Fibroblast of pulmonary artery (primary cell): ENCODE results near the gene ETV1.

Source experiments
- DNase-seq: peaks from one replicate; pipeline ENCODE4 v3.0.0-alpha.2; 2010; ENCODE audit warnings: low read depth
- H3K4me3 ChIP-seq: replicated peaks from 2 replicates; pipeline ENCODE4 v1.5.1; 2011; ENCODE audit warnings: low read depth, mild to moderate bottlenecking, control low read depth, low read length, moderate library complexity
- TF ChIP-seq, protein P1 (sequence below): IDR thresholded peaks from 2 replicates; pipeline ENCODE4 v1.5.1; 2011; ENCODE audit warnings: mild to moderate bottlenecking, control low read depth, low read length, inconsistent platforms; ENCODE audit errors: missing control alignments

The ETV1 gene

DNA sequence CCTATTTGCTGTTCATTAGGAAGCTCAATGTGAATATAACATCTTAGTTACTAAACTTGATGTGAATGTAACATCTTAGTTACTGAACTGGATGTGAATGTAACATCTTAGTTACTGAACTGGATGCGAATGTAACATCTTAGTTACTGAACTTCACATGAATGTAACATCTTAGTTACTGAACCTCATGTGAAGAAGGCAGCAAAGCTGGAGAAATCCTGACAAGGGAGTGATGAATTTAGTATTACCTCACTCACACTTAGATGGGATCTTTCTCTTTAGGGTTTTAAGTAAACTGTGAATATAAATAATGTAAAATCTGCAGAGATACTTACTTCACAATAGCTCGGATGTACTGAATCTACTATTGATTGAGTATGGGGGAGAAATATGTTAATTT is 73.6 kb downstream of the ETV1 start:
- H3K4me3 ChIP-seq = no peak overlapping the region
- no peak for DNase-seq
- TF ChIP-seq, protein P1, sequence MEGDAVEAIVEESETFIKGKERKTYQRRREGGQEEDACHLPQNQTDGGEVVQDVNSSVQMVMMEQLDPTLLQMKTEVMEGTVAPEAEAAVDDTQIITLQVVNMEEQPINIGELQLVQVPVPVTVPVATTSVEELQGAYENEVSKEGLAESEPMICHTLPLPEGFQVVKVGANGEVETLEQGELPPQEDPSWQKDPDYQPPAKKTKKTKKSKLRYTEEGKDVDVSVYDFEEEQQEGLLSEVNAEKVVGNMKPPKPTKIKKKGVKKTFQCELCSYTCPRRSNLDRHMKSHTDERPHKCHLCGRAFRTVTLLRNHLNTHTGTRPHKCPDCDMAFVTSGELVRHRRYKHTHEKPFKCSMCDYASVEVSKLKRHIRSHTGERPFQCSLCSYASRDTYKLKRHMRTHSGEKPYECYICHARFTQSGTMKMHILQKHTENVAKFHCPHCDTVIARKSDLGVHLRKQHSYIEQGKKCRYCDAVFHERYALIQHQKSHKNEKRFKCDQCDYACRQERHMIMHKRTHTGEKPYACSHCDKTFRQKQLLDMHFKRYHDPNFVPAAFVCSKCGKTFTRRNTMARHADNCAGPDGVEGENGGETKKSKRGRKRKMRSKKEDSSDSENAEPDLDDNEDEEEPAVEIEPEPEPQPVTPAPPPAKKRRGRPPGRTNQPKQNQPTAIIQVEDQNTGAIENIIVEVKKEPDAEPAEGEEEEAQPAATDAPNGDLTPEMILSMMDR = no peak

GRCh38 chr7:13912715-13913278 is 76.7 kb downstream of the ETV1 start:
- TF ChIP-seq, protein P1 = no peak
- no peak for DNase-seq
- no peak overlapping the region for H3K4me3 ChIP-seq

- H3K4me3 ChIP-seq = no peak overlapping the region
- DNase-seq = no peak
- TF ChIP-seq, protein P1 = no peak
Observed at GRCh38 chr7:13911909-13912308, 77.6 kb downstream of the ETV1 start.

DNA sequence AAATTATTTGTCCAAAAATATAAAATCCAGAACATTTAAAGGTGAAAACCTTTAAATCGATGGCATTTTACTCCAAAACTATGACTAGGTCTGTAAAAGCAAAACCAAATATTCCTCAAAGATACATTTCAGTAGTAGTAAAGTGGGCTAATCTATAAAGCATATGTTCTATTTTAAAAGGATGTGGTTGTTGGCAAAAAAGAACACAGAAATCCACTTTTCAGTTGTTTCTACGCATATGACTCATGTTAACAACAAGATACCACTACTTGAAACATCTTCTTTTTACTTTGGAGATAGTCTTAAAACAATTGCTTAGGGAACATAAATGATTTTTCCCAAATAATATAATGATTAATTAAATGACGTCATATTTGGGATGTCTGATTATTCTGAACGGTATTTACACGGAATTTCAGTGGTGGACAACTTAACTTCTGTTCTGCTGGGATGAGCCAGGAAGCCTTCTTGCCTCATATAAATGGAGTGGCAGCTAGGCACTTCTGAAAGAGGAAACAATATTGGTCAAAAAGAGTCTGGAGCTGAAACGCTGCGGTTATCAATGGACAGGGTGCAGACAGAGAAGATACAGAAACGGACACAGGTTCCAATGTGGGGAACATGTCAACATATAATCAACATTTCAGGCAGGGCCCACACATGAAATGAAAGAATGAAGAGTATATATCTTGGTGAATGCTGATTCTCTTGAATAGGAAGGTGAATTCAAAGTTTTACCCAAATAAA is 78.5 kb downstream of the ETV1 start:
- peak; percentile 26 for DNase-seq
- TF ChIP-seq, protein P1 = no peak
- H3K4me3 ChIP-seq = no peak overlapping the region

GRCh38 chr7:13908667-13909397 is 80.6 kb downstream of the ETV1 start:
- TF ChIP-seq, protein P1 = no peak
- no peak for DNase-seq
- no peak overlapping the region for H3K4me3 ChIP-seq

DNA sequence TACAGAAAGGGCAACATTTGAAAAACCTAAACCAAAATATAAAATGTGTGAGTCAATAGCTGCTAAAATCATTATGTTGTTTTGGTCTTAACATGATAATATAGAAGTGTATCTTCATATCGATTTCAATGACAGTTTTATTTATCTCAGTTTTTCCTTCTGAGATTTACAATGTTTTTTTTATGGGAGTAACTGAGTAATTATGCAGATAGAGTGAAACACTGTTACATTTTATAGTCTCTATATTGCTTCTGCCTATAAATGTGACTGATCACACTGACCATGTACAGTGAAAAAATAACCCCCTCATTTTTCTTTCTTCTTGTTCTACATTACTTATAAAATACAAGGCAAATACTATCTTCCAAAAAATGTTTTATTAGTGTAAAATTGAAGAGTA is 81.6 kb downstream of the ETV1 start:
- no peak overlapping the region for H3K4me3 ChIP-seq
- no peak for DNase-seq
- TF ChIP-seq, protein P1 = no peak

DNA sequence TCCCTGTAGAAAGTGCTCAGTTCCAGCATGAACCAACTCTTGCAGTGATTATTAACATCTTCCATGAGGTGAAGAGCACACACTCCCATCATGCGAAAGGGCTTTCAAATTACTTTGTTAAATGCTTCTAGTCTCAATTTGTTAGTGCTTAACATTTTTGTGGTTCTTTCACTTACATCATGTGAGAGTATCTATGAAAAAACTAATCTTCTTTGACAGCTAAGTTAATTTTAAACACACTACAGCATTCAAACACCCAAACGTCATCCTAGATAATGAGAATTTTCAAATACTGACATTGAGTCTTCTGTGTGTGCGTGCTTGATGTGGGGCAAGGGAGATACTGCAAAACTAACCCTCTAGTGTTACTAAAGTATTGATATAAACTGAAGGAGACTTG is 84.8 kb downstream of the ETV1 start:
- TF ChIP-seq, protein P1 = no peak
- DNase-seq = peak; percentile 51
- no peak overlapping the region for H3K4me3 ChIP-seq
